Embryonic facial prominence (tissue), 1 donor: Measurements from ENCODE around the gene GLTP.

ENCODE experiments used
- DNase-seq: peaks from one replicate; pipeline ENCODE4 v3.0.0-alpha.2; 2016; ENCODE audit errors: extremely low spot score

GLTP gene

DNA sequence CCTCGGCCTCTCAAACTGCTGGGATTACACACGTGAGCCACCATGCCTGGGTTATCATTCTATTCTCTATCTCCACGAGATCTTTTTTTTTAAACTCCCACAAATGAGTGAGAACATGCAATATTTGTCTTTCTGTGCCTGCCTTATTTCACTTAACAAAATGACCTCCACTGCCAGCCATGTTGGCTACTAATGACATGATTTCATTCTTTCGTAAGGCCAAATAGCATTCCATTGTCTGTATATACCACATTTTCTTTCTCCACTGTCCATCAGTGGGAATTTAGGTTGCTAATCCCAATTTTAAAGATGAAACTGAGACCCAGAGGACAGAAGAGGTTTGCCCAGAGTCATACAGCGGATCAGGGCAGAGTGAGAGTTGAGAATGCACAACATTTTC lies 36.2 kb downstream of the GLTP start:
- no peak for DNase-seq

DNA sequence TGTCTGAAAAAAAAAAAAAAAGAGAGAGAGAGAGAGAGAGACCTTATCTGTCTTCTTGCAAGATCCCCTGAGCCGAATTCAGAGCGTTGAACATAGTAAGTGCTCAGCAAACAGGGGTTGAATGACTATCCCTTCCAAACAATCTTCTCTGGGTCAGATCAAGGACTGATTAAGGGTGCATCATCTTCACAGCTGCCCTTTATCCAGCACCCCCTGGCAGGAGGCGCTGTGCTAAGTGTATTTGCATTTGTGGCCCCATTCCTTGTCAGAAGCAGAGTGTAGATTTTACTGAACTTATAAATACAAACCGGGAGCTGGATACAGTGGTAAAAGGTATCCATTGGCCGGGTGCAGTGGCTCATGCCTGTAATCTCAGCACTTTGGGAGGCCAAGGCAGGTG lies 38.3 kb downstream of the GLTP start:
- no peak for DNase-seq

DNA sequence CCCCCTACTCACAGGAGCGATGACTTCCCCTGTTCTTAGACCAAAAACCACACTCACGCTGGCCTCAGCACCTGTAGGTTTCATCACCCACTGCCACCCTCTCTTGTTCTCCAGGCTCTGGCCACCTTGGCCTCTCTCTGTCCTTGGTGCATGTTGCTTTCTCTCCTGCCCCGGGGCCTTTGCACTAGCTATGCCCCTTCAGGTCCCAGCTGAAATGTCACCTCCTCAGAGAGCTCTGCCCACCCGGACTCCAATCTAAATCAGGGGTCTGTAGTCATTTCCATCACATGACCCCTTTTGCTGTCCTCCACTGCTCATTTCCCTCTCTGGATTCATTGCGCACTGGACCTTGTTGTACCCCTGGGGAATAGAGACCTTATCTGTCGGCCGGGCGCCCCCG lies 39.0 kb downstream of the GLTP start:
- DNase-seq = no peak

DNA sequence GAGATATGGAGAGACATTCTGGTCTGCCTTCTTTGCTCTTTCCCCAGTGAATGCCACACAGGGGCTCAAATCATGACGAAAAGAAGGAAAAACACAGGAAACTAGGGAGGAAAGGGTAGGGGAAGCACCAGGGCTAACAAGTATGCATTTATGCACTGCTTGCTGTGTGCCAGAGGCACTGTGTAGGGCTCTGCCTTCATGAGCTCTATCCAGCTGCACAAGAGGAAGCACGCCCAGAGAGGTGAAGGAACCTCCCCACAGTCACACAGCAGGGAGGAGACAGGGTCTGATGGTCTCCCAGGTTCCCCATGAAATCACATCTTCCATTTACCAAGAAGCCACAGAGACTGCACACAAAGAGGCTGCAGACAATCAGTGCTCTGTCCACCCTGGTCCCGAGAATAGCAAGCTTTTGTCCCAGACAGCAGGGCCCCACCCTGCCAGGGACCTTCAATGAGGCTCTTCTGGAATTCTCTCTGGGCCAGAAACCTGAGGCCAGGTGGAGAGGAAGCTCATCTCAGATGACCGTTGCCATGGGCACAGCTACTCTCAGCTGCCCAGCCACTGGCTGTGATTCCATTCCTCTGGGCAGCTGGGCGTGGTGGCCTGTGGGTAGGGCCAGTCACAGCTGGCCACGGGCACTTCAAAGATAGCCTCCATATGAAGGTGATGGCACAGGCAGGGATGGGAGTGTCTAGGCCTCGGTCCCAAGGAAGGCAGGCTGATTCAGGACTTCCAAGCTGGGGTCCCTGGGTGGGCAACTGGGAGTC lies 39.9 kb downstream of the GLTP start:
- DNase-seq = no peak

DNA sequence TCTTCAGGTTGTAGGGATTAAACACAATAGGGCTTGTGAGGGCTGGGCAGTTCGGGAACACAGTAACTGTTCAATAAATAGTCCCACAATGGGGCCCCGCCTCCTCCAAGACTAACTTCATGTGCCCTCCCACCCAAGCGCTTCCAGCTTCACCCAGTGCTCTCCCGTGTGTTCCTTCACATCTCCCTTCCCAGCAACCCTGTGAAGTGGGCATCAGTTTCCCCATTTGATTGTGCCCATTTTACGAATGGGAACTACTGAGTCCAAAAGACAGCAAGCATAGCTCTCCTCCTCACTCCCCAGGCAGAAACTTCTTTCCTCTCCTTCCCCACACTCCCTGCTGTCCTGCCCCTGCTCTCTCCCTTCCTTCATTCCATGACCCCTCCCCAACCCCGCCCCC lies 40.9 kb downstream of the GLTP start:
- DNase-seq = no peak

DNA sequence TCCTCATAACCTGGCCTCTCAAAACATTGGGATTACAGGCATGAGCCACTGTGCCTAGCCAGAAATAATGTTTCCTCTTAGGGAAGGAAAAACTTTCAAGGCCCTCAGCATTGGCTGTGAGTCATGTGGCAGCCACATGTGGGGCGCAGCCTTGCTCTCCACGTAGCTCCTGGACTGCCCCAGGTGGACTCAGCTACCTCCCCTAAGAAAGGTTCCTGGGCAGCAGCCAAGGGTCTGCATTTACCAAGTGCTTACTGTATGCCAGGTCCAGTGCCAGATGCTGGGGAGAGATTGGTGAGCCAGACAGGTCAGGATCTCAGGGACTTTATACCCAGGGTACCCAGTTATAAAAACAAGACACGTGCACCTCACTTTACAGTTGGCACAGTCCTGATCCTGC lies 43.4 kb downstream of the GLTP start:
- DNase-seq = no peak

DNA sequence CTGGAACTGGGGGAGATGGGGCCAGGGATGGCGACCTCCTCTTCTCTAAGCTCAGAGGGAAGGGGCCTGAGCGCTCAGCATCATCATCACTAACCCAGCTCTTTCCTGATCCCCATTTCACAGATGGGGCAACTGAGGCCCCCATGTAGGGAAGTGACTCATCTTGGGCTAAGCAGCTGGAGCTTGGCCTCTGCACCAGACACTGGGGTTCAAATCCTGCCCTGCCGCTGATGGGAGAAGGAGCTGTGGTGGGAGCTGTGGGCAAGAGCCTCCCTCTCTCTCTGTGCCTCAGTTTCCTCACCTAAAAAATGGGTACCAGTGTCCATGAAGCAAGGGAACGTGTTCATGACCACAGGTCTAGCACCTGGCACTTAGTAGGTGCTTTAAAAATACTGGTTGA lies 44.5 kb downstream of the GLTP start:
- no peak for DNase-seq

DNA sequence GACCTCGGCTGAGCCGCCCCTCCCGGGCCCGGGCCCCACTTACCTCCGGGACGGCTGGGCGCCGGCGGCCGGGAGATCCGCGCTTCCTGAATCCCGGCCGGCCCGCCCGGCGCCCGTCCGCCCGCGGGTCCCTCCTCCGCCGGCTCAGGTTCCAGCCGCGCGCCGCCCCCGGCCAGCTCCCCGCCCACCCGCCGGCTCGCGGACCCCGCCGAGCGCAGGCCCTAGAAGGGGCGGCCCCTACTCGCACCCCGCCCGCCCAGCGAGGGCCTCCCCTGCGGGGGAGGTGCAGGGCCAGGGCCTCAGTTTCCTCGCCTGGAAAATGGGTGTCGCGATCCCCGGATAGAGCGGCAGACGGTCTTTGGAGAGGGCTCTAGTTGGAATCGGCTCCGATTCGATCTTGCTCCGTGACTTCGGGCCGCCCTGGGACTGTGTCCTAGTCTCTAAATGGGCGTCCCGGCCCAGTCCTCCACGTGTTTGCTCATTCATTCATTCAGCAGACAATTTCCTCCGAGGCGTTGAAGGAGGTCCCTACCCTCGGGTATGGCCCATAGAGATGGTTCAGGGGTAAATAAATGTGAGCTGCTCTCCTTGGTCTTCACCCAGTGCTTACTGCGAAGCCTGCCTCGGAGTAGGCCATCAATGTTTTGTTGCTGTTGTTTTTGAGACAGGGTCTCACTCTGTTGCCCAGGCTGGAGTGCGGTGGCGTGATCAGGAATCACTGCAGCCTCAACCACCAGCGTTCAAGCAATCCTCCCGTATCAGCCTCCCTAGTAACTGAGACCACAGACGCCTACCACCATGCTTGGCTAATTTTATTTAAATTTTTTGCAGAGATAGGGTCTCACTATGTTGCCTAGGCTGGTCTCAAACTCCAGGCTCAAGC lies 46.8 kb downstream of the GLTP start, which contains the start of gene TRPV4:
TSS of gene TRPV4 (minus strand) at position 92 of the 883 bp plus-strand sequence. CDS start 18,602 bp downstream, outside the sequence.
- no peak for DNase-seq

DNA sequence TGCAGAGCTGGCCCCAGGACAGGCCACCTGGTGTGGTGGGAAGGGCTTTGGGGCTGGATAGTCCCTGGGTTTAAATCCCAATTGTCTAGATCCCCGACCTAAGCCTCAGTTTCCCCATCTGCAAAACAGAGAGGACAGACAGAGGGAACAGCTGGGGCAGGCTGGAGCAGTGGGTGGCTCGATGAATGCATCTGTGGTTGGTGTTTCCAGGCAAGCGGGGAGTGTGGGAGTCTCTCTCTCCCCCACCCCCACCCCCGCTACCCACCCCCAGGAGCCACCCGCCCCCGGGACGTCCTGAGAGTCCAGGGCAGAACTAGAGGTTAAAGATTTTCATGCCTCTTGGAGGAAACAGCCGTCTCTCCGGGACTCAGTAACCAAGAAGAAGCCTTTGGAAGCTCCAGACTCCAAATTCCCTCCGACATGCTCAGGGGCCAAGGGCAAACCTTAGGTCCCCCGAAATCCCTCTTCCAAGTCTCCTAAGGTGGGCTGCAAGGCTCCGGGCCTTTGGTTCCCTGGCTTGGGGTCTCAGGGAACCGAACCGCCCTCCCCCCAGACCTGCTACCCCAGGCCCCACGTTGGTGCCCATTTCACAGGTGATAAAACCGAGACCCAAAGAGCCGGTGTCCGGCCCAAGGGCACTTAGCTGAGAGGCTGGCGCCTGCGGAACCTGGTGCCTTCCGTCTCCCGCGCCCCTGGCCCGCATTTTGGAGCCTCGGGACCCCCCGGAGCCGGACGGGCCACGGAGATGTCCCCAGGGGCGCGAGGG lies 47.6 kb downstream of the GLTP start:
- no peak for DNase-seq

DNA sequence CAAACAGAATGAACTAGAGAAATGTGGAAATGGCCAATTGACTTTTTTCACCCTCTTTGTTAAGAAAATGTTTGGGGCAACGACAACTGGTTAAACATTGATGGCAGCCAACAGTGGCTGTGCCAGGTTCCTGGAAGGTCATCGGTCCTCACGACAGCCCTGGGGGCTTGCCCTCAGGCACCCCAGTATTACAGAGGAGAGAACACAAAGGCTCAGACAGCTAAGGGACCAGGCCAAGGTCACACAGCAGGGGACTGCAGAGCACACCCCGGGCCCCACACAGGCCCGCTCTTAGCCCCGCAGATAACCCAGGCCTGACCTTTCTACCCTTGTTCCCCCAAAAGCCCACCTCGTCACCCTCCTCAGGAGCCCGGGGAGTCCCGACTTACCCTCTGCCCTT lies 48.4 kb downstream of the GLTP start:
- DNase-seq = no peak

DNA sequence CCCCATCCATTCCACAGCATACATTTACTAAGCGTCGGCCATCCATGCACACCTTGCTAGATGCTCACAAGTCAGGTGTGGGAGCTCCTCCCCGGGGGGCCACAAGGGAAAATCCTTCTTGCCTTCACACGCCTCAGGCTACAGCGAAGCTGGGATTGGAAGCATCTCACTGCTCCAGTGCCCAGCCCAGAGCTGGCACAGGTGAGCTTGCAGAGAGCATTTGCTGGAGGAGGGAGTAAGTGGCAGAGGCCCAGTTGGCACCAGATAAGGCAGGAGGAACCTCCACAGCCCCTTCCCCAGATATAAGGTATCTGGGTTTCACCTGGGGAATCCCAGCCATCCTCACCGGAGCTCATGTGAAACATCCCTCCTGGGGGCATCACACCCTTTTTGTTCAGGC lies 49.0 kb downstream of the GLTP start:
- DNase-seq = no peak

DNA sequence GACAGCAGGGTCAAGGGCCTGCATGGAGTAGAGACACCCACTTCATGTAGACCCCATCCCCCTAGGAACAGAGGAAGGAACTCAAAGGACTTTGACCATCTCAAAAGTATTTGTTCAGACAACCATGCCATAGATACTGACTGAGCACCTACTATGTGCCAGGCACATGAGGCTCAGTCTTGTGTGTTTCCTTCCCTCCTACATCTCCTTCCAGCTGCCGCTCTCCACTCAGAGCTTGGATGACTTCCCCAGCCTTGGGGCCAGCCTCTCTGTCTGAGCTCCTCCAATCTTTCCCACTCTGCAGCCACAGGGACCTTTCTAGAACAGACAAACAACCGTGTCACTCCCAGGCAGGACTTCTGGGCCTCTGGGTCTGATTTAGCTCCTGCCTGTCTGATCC lies 49.6 kb downstream of the GLTP start:
- no peak for DNase-seq

DNA sequence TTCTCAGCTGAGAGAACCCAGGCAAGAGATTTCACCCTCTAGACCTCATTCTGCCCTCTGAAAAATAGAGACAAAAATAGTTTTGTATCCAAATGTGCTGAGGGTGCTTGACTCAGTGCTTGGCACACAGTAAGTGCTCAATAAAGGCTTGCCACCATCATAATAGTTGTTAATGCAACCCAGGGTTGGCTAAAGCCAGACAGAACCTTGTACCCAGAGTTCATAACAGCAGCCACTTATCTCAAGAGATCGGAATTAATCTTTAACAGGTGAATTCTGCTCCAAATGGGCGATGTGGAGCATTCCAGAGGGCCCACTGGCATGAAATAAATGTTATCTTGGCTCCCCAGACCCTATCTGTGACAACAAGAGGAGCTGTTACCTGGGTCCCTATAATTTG lies 50.1 kb downstream of the GLTP start:
- no peak for DNase-seq

DNA sequence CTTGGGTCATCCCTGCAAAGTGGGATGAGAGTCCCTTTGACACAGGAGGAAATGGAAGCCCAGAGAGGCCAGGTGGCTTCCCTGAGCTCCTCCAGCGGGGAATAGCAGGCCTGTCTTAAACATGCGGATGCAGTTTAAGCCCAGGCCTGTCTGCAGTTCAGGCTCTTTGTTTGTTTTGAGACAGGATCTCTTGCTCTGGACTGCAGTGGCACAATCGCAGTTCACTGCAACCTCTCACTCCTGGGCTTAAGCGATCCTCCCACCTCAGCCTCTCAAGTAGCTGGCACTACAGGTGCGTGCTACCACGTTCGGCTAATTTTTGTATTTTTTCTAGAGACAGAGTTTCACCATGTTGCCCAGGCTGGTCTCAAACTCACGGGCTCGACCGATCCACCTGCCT lies 50.7 kb downstream of the GLTP start:
- DNase-seq = no peak

DNA sequence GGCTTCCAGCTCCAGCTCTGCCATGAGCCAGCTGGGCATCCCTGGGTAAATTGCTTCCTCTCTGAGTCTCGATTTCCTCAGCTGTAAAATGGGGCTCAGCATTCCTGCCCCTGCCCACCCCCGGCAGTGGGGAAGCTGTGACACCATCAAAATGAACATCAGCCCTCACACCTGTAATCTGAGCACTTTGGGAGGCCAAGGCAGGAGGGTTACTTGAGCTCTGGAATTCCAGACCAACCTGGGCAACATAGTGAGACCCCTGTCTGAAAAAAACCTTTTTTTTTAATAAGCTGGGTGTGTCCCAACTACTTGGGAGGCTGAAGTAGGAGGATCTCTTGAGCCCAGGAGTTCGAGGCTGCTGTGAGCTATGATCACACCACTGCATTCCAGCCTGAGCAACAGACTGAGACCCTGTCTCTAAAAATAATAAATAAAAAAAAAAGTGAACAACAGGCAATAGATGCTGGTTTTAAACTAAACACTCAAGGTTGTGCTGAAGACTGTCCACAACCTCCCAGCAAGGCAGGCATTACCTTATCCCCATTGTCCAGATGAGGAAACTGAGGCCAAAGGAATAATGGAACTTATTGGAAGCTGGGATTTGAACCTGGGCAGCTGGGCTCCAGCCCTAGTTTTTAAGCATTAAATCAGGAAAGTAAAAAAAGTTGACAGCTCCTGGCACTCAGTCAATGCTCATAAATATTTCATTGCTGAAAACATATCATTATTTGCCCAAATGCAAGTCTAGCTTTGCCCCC lies 51.4 kb downstream of the GLTP start:
- no peak for DNase-seq

DNA sequence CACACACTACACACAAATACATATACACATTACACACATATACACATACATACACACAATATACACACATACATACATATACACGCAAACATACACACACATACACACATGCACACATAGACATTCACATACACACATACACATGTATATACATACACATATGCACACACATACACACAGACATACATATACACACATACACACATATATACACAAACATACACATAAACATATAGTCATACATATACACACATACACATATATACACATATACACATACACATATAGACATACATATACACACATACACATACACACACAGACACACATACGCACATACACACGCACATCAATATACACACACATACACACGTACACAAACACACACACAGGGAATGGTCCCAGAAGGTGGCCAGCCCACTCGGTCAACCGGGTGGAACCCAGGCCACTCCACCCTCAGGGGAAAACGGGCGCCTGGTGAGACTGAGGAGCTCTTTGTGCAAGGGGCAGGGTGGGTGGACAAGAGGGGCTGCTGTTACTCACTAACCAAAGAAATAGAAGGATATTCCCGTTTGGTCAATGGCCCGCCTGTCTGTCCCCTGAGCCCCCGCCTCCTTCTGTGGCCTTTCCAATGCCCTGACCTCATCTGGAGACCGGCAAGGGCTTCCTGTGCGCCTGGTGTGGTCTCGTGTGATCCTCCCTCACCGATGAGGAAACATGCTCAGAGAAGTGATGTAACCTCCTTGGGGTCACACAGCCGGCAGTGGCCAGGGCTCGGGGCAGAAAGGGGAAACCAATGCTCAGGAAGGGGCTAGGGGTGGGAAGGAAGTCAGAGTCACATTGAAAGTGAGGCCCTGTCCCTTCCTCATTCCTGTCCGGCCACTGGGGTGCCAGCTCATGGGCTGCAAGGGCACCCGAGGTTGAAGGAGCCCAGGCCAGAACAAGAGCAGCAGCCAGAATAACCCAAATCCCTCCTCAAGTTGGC lies 52.5 kb downstream of the GLTP start:
- DNase-seq = no peak

DNA sequence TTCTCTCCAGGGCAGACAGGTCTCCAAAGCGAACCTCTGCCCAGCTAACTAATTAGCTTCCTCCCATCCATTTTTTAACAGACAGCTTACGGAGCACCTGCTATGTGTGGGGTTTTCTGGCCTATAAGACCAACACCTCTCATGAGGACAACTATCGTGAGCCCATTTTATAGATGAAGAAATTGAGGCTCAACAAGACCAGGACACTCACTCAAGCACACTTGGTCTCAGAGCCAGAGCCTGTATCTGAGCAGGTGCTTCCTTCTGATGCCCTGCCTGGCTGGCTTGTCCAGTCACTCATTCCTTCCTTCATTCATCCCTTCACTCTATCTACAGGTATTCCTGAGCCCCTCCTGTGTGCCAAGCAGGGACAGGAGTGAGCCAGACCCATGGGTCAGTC lies 53.3 kb downstream of the GLTP start:
- no peak for DNase-seq

DNA sequence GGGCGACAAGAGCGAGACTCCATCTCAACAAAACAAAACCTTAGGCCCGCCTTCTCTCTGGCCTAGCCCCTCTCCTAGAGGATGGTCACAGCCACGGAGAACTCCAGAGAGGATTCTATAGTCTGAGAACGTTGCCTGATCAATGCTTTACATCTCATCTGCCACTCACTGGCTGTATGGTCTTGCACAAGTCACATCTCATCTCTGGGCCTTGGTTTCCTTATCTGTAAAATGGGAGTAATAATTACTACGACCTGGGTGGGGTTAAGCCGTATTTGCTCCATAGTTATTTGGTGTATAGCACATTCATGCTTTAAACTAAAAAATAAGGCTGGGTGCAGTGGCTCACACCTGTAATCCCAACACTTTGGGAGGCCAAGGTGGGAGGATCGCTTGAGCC lies 55.6 kb downstream of the GLTP start:
- no peak for DNase-seq

DNA sequence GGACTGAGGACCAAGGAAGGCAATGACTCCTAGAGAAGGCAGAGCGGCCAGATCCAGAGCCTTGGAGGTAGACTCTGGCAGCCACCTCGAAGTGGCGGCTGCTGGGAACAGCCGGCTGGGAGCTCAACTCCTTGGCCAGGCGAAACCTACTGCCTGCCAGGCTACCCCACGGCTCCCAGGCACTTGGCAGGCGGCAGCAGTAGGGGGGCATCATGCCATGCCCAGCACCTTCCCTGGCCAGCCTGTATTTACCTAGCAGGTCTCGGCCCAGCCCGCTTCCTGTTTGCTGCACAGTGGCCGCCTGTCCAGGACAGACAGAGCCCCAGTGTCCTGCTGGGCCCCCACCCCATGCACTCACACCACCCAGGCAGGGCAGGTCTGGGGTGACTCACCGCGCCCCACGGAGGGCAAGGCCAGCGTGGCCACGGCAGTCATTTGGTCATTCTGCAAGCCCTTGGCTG lies 57.4 kb downstream of the GLTP start:
- DNase-seq = no peak

DNA sequence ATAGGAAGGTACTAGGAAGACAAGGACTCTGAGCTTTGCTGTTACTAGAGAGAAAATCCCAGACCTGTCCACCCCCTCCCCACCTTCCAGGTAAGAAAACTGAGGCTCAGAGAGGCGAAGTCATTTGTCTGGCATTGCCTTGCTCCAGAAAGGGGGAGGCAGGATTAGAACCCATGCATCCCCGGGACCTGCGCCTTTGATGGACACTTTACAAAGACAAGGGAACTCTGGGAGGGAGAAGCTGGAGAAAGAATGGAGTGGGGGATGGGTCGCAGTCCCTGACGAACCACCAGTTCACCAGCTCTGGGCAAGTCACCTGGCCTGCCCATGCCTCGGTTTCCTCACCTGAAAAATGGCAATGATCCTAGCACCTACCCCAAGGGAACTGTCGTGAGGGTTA lies 57.9 kb downstream of the GLTP start:
- DNase-seq = no peak
